Activated naive CD4-positive, alpha-beta T cell treated with anti-CD3 and anti-CD28 coated beads, Interleukin-2, amount 50 U/mL, for 24 hours (primary cell): ENCODE results near the gene ZRANB1.

Experiments used
- H3K27ac Mint-ChIP-seq: one replicate; pipeline ENCODE4 v1.8.0; 2021; ENCODE audit warnings: mild to moderate bottlenecking, mixed read lengths
- H3K27me3 Mint-ChIP-seq: one replicate; pipeline ENCODE4 v1.8.0; 2021; ENCODE audit warnings: mixed read lengths
- H3K36me3 Mint-ChIP-seq: one replicate; pipeline ENCODE4 v1.8.0; 2021; ENCODE audit warnings: mixed read lengths
- H3K4me1 Mint-ChIP-seq: one replicate; pipeline ENCODE4 v1.8.0; 2021; ENCODE audit warnings: mixed read lengths
- H3K4me3 Mint-ChIP-seq: one replicate; pipeline ENCODE4 v1.8.0; 2021; ENCODE audit warnings: mild to moderate bottlenecking, mixed read lengths
- H3K9me3 Mint-ChIP-seq: one replicate; pipeline ENCODE4 v1.8.0; 2021; ENCODE audit warnings: mixed read lengths

ZRANB1 gene

DNA sequence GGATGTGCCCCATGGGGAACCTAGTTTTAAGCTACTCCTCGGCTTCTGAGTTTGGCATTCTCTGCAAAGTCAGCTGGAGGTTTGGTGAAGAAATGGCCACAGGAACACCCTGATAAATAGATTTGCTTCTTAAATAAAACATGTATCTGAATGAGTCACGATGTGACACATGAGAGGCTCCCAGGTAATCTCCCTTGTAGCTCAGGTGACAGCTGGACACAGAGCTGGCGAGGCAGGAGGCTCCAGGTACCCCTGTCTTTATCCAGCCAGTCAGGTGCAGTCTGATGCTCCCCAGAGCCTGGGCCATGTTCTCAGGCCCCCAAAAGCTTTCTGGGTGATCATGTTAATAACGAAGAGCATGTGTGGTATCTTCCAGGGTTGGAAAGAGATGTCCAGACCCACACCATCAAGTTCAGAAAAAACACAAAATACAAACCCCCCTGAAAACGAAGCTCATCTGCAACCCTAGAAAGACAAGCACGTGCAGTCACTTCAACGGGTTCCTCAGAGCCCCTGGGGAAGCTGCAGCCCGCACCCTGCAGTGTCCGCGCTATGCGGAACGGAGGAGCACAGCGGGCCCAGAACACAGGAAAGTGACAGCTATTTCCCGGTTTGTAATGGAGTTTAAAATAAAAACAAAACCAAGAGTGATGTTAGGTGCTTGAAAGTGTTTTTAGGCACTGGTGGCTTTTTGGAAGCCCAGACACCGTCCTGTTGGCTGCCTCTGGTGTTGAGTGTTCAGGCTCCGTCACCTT is 69.4 kb downstream of the ZRANB1 start:
- Mint-ChIP-seq H3K4me1 (no peaks in the 10 kb centered on the region), H3K9me3 (no peaks in the 10 kb centered on the region), H3K27me3 (no peaks in the 10 kb centered on the region), H3K27ac (no peak overlapping the region), H3K4me3 (no peak overlapping the region), H3K36me3 (no peaks in the 10 kb centered on the region)

GRCh38 chr10:125011926-125012705 is 70.2 kb downstream of the ZRANB1 start:
- H3K4me3 Mint-ChIP-seq: no peak overlapping the region
- H3K27ac Mint-ChIP-seq: no peak overlapping the region
- no peaks in the 10 kb centered on the region for H3K36me3 Mint-ChIP-seq
- no peaks in the 10 kb centered on the region for H3K9me3 Mint-ChIP-seq
- no peaks in the 10 kb centered on the region for H3K27me3 Mint-ChIP-seq
- H3K4me1 Mint-ChIP-seq: no peaks in the 10 kb centered on the region

DNA sequence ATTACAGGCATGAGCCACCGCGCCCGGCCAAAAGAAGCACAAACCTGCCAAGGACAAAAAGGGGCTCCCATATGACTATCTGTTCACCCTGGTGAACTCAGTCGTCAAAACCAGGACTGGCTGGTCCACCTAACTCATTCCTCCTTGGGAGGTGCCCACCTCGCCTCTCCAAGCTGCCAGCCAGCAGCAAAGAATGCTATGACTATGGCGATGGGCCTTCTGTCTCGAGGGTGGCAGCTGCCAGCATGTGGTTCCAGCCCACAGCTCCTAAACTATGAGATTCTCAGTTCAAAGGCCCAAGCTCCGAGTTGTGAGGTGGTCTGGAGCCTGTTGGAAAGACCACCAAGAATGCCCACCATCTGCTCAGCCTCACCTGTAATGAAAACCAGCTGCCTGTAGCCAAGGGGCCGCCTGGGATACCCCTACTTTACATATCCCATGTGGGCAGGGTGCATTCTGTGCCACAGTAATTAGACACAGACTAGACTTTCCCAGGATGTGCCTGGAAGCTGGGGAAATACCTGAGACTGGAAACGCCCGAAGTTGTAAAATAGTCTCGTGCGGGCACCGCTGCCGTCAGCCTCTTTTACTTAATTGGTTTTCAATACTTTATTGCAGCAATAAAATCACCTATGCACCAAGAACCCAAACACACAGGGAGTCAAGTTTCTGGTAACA is 71.1 kb downstream of the ZRANB1 start:
- no peak overlapping the region for H3K27ac Mint-ChIP-seq
- H3K36me3 Mint-ChIP-seq: no peaks in the 10 kb centered on the region

DNA sequence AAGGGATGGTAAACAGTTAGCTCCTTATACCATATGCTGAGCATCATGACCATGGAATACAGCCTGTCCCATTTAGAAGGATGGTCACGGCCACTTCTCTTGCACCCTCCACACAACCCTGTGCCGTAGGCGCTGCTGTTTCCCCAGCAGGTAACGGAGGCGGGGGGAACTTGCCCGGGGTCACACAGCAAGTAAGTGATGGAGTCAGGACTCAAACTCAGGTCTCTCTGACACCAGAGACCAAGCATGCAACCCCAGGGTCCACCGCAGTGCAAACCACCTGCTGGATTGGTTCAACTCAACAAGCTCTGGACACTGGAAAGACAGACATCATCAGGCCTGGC is 71.6 kb downstream of the ZRANB1 start:
- Mint-ChIP-seq H3K9me3 (no peaks in the 10 kb centered on the region), H3K4me3 (no peak overlapping the region), H3K4me1 (no peaks in the 10 kb centered on the region), H3K27ac (no peak overlapping the region), H3K27me3 (no peaks in the 10 kb centered on the region), H3K36me3 (no peaks in the 10 kb centered on the region)

More for the DNA sequence above, 71.1 kb downstream of the ZRANB1 start:
- no peaks in the 10 kb centered on the region for H3K27me3 Mint-ChIP-seq
- no peaks in the 10 kb centered on the region for H3K4me1 Mint-ChIP-seq
- no peaks in the 10 kb centered on the region for H3K9me3 Mint-ChIP-seq
- H3K4me3 Mint-ChIP-seq: no peak overlapping the region

GRCh38 chr10:125014086-125014830 is 72.3 kb downstream of the ZRANB1 start:
- H3K4me1 Mint-ChIP-seq: no peaks in the 10 kb centered on the region
- H3K36me3 Mint-ChIP-seq: no peaks in the 10 kb centered on the region
- H3K4me3 Mint-ChIP-seq: no peak overlapping the region
- H3K27ac Mint-ChIP-seq: no peak overlapping the region
- H3K27me3 Mint-ChIP-seq: no peaks in the 10 kb centered on the region
- no peaks in the 10 kb centered on the region for H3K9me3 Mint-ChIP-seq

- H3K27me3 Mint-ChIP-seq: no peaks in the 10 kb centered on the region
- H3K36me3 Mint-ChIP-seq: no peaks in the 10 kb centered on the region
- no peak overlapping the region for H3K4me3 Mint-ChIP-seq
- no peaks in the 10 kb centered on the region for H3K4me1 Mint-ChIP-seq
- H3K9me3 Mint-ChIP-seq: no peaks in the 10 kb centered on the region
- H3K27ac Mint-ChIP-seq: no peak overlapping the region
Observed at GRCh38 chr10:125014836-125015355, 73.0 kb downstream of the ZRANB1 start.

GRCh38 chr10:125015356-125015944 is 73.5 kb downstream of the ZRANB1 start:
- no peaks in the 10 kb centered on the region for H3K27me3 Mint-ChIP-seq
- H3K4me3 Mint-ChIP-seq: no peak overlapping the region
- no peaks in the 10 kb centered on the region for H3K36me3 Mint-ChIP-seq
- no peak overlapping the region for H3K27ac Mint-ChIP-seq
- no peaks in the 10 kb centered on the region for H3K4me1 Mint-ChIP-seq
- no peaks in the 10 kb centered on the region for H3K9me3 Mint-ChIP-seq

- H3K36me3 Mint-ChIP-seq: no peaks in the 10 kb centered on the region
- H3K27me3 Mint-ChIP-seq: no peaks in the 10 kb centered on the region
- H3K4me3 Mint-ChIP-seq: no peak overlapping the region
- no peak overlapping the region for H3K27ac Mint-ChIP-seq
- no peaks in the 10 kb centered on the region for H3K9me3 Mint-ChIP-seq
- no peaks in the 10 kb centered on the region for H3K4me1 Mint-ChIP-seq
Observed at GRCh38 chr10:125016123-125016522, 74.2 kb downstream of the ZRANB1 start.

DNA sequence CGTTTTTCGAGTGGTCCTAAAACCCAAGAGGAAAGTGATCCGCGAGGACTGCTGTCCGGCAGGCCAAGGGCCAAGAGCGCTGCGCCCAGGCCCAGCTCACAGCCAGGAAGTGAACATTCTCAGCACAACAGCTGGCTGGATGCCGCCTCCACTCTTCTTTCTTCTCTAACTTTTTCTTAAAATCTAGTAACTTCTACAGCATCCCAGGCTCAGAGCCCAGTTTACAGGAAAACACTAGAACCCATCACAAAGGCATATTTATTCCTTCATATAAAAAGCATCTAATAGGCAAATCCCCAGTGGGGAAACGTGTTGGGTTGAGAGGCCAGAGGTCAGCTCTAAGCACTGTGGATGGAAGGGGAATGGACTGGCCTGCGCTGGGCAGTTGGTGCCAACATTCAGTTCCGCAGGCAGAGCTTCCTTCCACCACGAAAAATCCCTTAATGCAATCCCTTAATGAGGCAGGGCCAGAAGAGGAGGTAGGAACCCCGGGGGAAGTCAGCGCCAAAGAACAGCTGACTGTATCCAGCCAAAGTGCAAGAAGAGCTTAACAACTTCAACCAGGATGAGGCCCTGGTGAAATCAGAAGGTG is 74.8 kb downstream of the ZRANB1 start:
- no peaks in the 10 kb centered on the region for H3K9me3 Mint-ChIP-seq
- H3K36me3 Mint-ChIP-seq: no peaks in the 10 kb centered on the region
- no peak overlapping the region for H3K4me3 Mint-ChIP-seq
- no peaks in the 10 kb centered on the region for H3K4me1 Mint-ChIP-seq
- H3K27ac Mint-ChIP-seq: no peak overlapping the region
- no peaks in the 10 kb centered on the region for H3K27me3 Mint-ChIP-seq

- Mint-ChIP-seq H3K4me3 (no peak overlapping the region), H3K4me1 (no peaks in the 10 kb centered on the region), H3K27ac (no peak overlapping the region), H3K9me3 (no peaks in the 10 kb centered on the region), H3K27me3 (no peaks in the 10 kb centered on the region), H3K36me3 (no peaks in the 10 kb centered on the region)
Observed at GRCh38 chr10:125017547-125018298, 75.8 kb downstream of the ZRANB1 start.

DNA sequence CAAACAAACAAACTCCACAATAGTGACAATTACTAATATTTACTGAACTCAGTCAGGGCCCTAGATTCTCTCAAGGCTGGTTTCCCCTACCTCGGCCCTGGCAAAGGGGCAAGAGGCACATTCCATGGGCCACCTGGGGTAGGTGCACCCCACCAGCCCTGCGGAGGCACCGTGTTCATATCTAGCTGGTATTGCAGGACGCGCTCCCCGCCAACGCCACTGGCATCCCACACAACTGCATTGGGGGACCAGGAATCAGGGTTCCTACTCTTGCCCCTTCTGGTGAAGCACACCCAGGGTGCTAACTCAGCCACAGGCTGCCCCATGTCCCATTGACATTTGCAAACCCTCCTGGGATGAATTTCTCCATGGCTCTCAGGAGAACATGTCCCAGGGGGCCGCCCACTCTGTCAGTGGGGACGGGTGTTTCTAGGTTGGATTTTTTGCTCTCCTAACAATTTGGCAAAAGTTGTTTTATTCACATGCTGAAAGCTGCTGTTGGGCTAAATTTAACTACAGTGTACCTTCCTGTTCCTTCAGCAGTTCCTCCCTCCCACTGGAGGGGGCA is 76.7 kb downstream of the ZRANB1 start:
- no peaks in the 10 kb centered on the region for H3K9me3 Mint-ChIP-seq
- no peaks in the 10 kb centered on the region for H3K27me3 Mint-ChIP-seq
- H3K4me1 Mint-ChIP-seq: no peaks in the 10 kb centered on the region
- no peak overlapping the region for H3K4me3 Mint-ChIP-seq
- H3K36me3 Mint-ChIP-seq: no peaks in the 10 kb centered on the region
- no peak overlapping the region for H3K27ac Mint-ChIP-seq

GRCh38 chr10:125020386-125020785 is 78.5 kb downstream of the ZRANB1 start:
- H3K4me1 Mint-ChIP-seq: no peaks in the 10 kb centered on the region
- no peaks in the 10 kb centered on the region for H3K36me3 Mint-ChIP-seq
- no peak overlapping the region for H3K4me3 Mint-ChIP-seq
- no peak overlapping the region for H3K27ac Mint-ChIP-seq
- no peaks in the 10 kb centered on the region for H3K9me3 Mint-ChIP-seq
- H3K27me3 Mint-ChIP-seq: no peaks in the 10 kb centered on the region

DNA sequence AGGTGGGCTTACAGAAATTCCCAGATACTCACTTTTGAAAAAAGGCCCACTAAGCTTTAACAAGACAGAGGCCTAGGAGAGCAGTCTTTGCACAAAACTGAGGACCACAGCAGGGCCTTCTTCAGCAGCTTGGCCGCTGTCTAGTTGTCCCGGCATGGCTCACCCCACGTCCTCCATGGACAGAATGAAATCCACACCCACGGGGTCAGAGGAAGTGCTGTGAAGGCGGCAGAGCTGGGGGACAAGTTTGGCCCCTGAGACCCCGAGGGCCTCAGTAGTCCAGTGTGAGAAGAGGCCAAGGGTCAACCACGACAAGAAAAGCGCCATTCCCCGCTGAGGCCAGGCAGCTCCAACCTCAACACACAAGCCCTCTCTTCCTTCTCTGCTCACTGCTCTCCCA is 78.9 kb downstream of the ZRANB1 start:
- no peaks in the 10 kb centered on the region for H3K4me1 Mint-ChIP-seq
- no peaks in the 10 kb centered on the region for H3K27me3 Mint-ChIP-seq
- no peaks in the 10 kb centered on the region for H3K36me3 Mint-ChIP-seq
- no peak overlapping the region for H3K4me3 Mint-ChIP-seq
- H3K9me3 Mint-ChIP-seq: no peaks in the 10 kb centered on the region
- H3K27ac Mint-ChIP-seq: no peak overlapping the region
